ENCODE measurements around the gene GRWD1.
"Not testable (repeated sequence)": the region's sequence is repeated elsewhere in the genome, so short reads cannot be mapped to it uniquely, and the experiment has no call there.

GRWD1 gene

GRCh38 chr19:48479686-48480085, 33.9 kb downstream of the GRWD1 start:
- no peak for DNase-seq (ENCODE audit: low read depth, low spot score)

- no peak for DNase-seq (ENCODE audit: low read depth, low spot score)
These were observed 34.4 kb downstream of the GRWD1 start for GRCh38 chr19:48480183-48480557.

GRCh38 chr19:48480558-48481500, 35.0 kb downstream of the GRWD1 start:
- no peak for DNase-seq (ENCODE audit: low read depth, low spot score)

GRCh38 chr19:48481846-48482639, 36.3 kb downstream of the GRWD1 start:
- DNase-seq (ENCODE audit: low read depth, low spot score), result no peak

GRCh38 chr19:48483301-48483700, 37.5 kb downstream of the GRWD1 start:
- no peak for DNase-seq (ENCODE audit: low read depth, low spot score)

GRCh38 chr19:48484247-48484893, 38.6 kb downstream of the GRWD1 start:
- DNase-seq (ENCODE audit: low read depth, low spot score), result no peak

GRCh38 chr19:48484931-48485612, 39.3 kb downstream of the GRWD1 start:
- DNase-seq (ENCODE audit: low read depth, low spot score), result no peak

- DNase-seq (ENCODE audit: low read depth, low spot score), result not testable (repeated sequence)
These were observed 40.9 kb downstream of the GRWD1 start for GRCh38 chr19:48486706-48487105.

GRCh38 chr19:48487544-48487943, 41.8 kb downstream of the GRWD1 start:
- DNase-seq (ENCODE audit: low read depth, low spot score), result no peak

- no peak for DNase-seq (ENCODE audit: low read depth, low spot score)
These were observed 42.2 kb downstream of the GRWD1 start for GRCh38 chr19:48487948-48488347.

GRCh38 chr19:48488478-48488877, 42.7 kb downstream of the GRWD1 start:
- not testable (repeated sequence) for DNase-seq (ENCODE audit: low read depth, low spot score)

GRCh38 chr19:48489608-48490216, 43.9 kb downstream of the GRWD1 start:
- DNase-seq (ENCODE audit: low read depth, low spot score), result no peak

GRCh38 chr19:48490981-48491792, 45.4 kb downstream of the GRWD1 start:
- DNase-seq (ENCODE audit: low read depth, low spot score), result no peak

- DNase-seq (ENCODE audit: low read depth, low spot score), result no peak
These were observed 46.0 kb downstream of the GRWD1 start for GRCh38 chr19:48491793-48492123.

- no peak for DNase-seq (ENCODE audit: low read depth, low spot score)
These were observed 47.3 kb downstream of the GRWD1 start for GRCh38 chr19:48492925-48493717.

GRCh38 chr19:48493718-48494401, 48.1 kb downstream of the GRWD1 start:
- no peak for DNase-seq (ENCODE audit: low read depth, low spot score)

- no peak for DNase-seq (ENCODE audit: low read depth, low spot score)
These were observed 49.6 kb downstream of the GRWD1 start for GRCh38 chr19:48495396-48495795.

- no peak for DNase-seq (ENCODE audit: low read depth, low spot score)
These were observed 51.4 kb downstream of the GRWD1 start for GRCh38 chr19:48496959-48497727.

Data from iPS DF 19.7 (cell line).